Inflammatory macrophage treated with lipopolysaccharide for 4 hours (primary cell): ENCODE data around the gene FGD6.
"Not testable (repeated sequence)": the region's sequence is repeated elsewhere in the genome, so short reads cannot be mapped to it uniquely, and the experiment has no call there.

ENCODE experiments used
- DNase-seq: peaks from one replicate; pipeline ENCODE4 v3.0.0-alpha.2; 2020

FGD6 gene

GRCh38 chr12:95173392-95174251 lies 43.6 kb downstream of the FGD6 start:
- DNase-seq = no peak

GRCh38 chr12:95169368-95169767 lies 47.9 kb downstream of the FGD6 start:
- peak; percentile 88 for DNase-seq

- DNase-seq = no peak
These were observed 48.5 kb downstream of the FGD6 start for GRCh38 chr12:95168746-95169145.

- no peak for DNase-seq
These were observed 52.6 kb downstream of the FGD6 start for GRCh38 chr12:95164656-95165055.

GRCh38 chr12:95158919-95159318 lies 58.3 kb downstream of the FGD6 start:
- no peak for DNase-seq

- no peak for DNase-seq
These were observed 65.4 kb downstream of the FGD6 start for GRCh38 chr12:95151821-95152220.

GRCh38 chr12:95151406-95151805 lies 65.9 kb downstream of the FGD6 start:
- no peak for DNase-seq

- DNase-seq = no peak
These were observed 66.8 kb downstream of the FGD6 start for GRCh38 chr12:95150501-95150900.

- no peak for DNase-seq
These were observed 69.4 kb downstream of the FGD6 start for GRCh38 chr12:95147866-95148265.

- DNase-seq = no peak
These were observed 70.5 kb downstream of the FGD6 start for GRCh38 chr12:95146769-95147168.

GRCh38 chr12:95143621-95144205 lies 73.6 kb downstream of the FGD6 start:
- DNase-seq = no peak

- DNase-seq = no peak
These were observed 74.7 kb downstream of the FGD6 start for GRCh38 chr12:95142431-95143151.

- DNase-seq = no peak
These were observed 76.0 kb downstream of the FGD6 start for GRCh38 chr12:95141310-95141709.

GRCh38 chr12:95138031-95138430 lies 79.2 kb downstream of the FGD6 start:
- DNase-seq = not testable (repeated sequence)

- DNase-seq = no peak
These were observed 80.7 kb downstream of the FGD6 start for GRCh38 chr12:95136598-95136997.

GRCh38 chr12:95134085-95134484 lies 83.2 kb downstream of the FGD6 start:
- DNase-seq = no peak

- DNase-seq = peak; percentile 84
These were observed 85.5 kb downstream of the FGD6 start for GRCh38 chr12:95131589-95132340.

- no peak for DNase-seq
These were observed 87.2 kb downstream of the FGD6 start for GRCh38 chr12:95130096-95130495.

- DNase-seq = no peak
These were observed 88.2 kb downstream of the FGD6 start for GRCh38 chr12:95129115-95129514.

GRCh38 chr12:95126736-95127135 lies 90.5 kb downstream of the FGD6 start:
- DNase-seq = peak; percentile 64

- no peak for DNase-seq
These were observed 91.2 kb downstream of the FGD6 start for GRCh38 chr12:95126076-95126475.

GRCh38 chr12:95124106-95124505 lies 93.2 kb downstream of the FGD6 start:
- DNase-seq = no peak

- no peak for DNase-seq
These were observed 98.5 kb downstream of the FGD6 start for GRCh38 chr12:95118788-95119179.
